ENCODE results near the gene AP1G1. TPM values are rescaled to one million over a fixed set of nuclear protein-coding genes. Genes with fewer than 3 reads are reported as not detected.
A peak's percentile ranks its signal among the peaks of the same experiment; 100 is the strongest.
"Not testable (repeated sequence)": the region's sequence is repeated elsewhere in the genome, so short reads cannot be mapped to it uniquely, and the experiment has no call there.

The AP1G1 gene
- total RNA-seq, 1 donor from 2014 or later: 61.1 TPM

DNA sequence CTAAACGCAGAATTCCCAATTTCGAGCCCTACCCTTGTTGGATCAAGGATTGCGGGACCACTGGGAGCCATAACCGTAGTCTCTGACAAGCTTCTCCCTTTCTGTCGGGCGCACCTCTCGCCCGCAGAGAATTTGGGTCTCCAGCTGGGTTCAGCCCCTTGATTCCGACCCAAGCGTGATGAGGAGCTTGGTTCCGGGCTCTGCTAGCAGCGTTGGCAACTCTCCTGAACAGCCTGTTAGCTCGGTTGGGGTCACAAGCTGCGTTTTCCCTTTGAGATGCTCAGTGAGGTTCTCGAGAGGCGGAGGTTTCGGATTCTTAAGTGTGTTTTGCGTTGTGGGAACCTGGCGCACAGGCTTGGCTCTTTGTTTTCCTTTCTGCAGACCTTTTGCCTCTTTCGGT, 37.8 kb upstream of the AP1G1 start:
- peak overlapping the region; percentile 82 for H3K27ac ChIP-seq (ENCODE audit: low read depth, low read length)
- H3K4me3 ChIP-seq (ENCODE audit: low read length in 3 of 3): peak overlapping the region; percentile 92 to 98 (median 94)

DNA sequence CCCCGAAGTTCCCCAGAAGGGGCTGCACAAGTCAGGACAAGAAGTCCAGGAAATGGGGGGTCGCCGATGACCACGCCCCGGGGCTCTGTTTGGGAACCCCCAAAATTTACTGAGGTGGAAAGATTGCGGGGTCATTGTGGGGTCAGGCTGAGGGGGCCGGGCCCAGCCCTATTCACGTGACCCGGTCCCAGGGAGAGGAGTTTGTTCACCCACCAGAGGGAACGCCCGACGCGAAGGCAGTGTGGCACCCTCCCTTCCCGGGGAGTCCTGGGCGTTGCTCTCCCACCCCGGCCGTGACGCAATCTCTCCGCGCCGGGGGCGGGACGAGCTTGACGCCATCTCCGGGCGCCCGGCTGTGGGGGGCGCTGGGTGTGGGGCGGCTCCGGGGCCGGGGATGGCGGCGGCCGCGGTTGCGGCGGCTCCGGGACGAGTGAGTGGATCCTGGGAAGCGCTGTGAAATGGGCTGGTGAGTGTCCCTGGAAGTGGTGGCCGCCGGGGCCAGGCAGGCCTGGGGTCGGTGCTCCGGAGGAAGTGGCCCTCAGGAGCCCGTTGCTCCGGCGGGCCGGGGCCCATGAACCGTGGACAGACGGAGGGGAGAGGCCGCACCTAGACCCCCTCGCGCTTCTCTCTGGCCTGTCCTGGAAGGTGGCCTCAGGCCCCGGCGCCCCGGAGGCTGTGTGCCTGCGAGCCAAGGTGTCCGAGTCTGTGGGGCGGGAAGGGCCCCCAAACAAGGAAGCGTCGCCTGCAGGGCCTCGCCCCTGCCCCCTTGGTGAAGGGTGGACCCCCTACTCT, 37.2 kb upstream of the AP1G1 start, which contains the start of gene ATXN1L:
ATXN1L (plus strand) TSS at position 338 of the 792 bp plus-strand sequence. CDS start 3,765 bp downstream, outside the sequence.
- peaks cover 11 to 22% (median 19%) of the 10 kb centered on the region in 3 donors for H3K4me1 ChIP-seq (ENCODE audit: control insufficient read depth in 3 of 3, insufficient read depth in 3 of 3, low read length in 3 of 3)
- H3K27ac ChIP-seq (ENCODE audit: low read depth, low read length): peak within 1 kb of the TSS; percentile 82
- H3K36me3 ChIP-seq (ENCODE audit: control insufficient read depth in 3 of 3, insufficient read depth in 3 of 3, low read length in 3 of 3): peaks cover 23 to 28% (median 25%) of the 10 kb centered on the region in 3 donors
- H3K9ac ChIP-seq (ENCODE audit: low read depth in 1 of 3, low read length in 3 of 3): peak within 1 kb of the TSS; percentile 97 to 99 (median 98)
- H3K27me3 ChIP-seq (ENCODE audit: control insufficient read depth in 3 of 3, insufficient read depth in 3 of 3, low read length in 3 of 3): no peaks in the 10 kb centered on the region
- no peaks in the 10 kb centered on the region for H3K9me3 ChIP-seq (ENCODE audit: control insufficient read depth in 3 of 3, low read length in 3 of 3)
- H3K4me3 ChIP-seq (ENCODE audit: low read length in 3 of 3): peak within 1 kb of the TSS; percentile 92 to 98 (median 94)

More for the DNA sequence above, 37.8 kb upstream of the AP1G1 start:
- H3K9ac ChIP-seq (ENCODE audit: low read depth in 1 of 3, low read length in 3 of 3): peak overlapping the region; percentile 97 to 99 (median 98)
- H3K36me3 ChIP-seq (ENCODE audit: control insufficient read depth in 3 of 3, insufficient read depth in 3 of 3, low read length in 3 of 3): peaks cover 29 to 33% (median 31%) of the 10 kb centered on the region in 3 donors
- H3K9me3 ChIP-seq (ENCODE audit: control insufficient read depth in 3 of 3, low read length in 3 of 3): no peaks in the 10 kb centered on the region
- peaks cover 11 to 22% (median 19%) of the 10 kb centered on the region in 3 donors for H3K4me1 ChIP-seq (ENCODE audit: control insufficient read depth in 3 of 3, insufficient read depth in 3 of 3, low read length in 3 of 3)
- H3K27me3 ChIP-seq (ENCODE audit: control insufficient read depth in 3 of 3, insufficient read depth in 3 of 3, low read length in 3 of 3): no peaks in the 10 kb centered on the region

DNA sequence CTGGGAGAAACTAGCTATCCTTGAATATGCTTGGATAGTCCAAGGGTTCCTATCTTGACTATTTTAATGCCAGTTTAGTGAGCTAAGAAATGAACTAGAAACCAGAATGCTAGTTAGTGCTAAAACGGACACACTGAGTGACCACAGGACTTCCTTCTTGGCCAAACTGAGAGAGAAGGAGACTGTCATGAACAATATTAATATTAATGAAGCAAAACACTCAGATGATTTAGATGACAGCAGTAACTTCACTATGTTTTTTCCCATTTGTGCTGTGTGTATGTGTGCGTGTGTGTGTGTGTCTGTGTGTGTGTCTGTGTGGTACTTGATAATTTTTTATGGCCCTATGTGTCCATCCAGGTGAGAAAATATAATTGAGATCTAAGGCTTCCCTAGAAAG, 34.9 kb upstream of the AP1G1 start:
- Histone ChIP-seq H3K27ac (ENCODE audit: low read depth, low read length) (no peak overlapping the region), H3K27me3 (ENCODE audit: control insufficient read depth in 3 of 3, insufficient read depth in 3 of 3, low read length in 3 of 3) (no peaks in the 10 kb centered on the region), H3K4me1 (ENCODE audit: control insufficient read depth in 3 of 3, insufficient read depth in 3 of 3, low read length in 3 of 3) (peaks cover 11 to 19% (median 15%) of the 10 kb centered on the region in 3 donors), H3K4me3 (ENCODE audit: low read length in 3 of 3) (no peak overlapping the region), H3K9me3 (ENCODE audit: control insufficient read depth in 3 of 3, low read length in 3 of 3) (no peaks in the 10 kb centered on the region), H3K36me3 (ENCODE audit: control insufficient read depth in 3 of 3, insufficient read depth in 3 of 3, low read length in 3 of 3) (peaks cover 3 to 6% (median 5%) of the 10 kb centered on the region in 3 donors), H3K9ac (ENCODE audit: low read depth in 1 of 3, low read length in 3 of 3) (no peak overlapping the region)

DNA sequence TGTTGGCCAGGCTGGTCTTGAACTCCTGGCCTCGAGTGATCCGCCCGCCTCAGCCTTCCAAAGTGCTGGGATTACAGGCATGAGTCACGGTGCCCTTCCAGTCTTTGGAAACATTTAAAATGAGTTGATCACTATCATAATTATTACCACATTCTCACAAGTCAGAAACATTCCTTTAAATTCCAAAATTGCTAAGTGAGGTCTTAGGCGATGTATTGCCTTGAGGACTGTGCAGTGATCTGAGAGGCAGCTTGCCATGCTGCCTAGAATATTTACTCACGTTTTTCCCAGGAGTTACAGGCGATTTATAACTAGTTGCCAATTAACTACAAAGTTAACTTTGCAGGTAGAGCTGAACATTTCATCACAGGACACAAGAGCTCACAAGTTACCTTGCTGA, 31.4 kb upstream of the AP1G1 start:
- no peak overlapping the region for H3K4me3 ChIP-seq (ENCODE audit: low read length in 3 of 3)
- peaks cover 0 to under 1% (median 0%) of the 10 kb centered on the region in 3 donors for H3K4me1 ChIP-seq (ENCODE audit: control insufficient read depth in 3 of 3, insufficient read depth in 3 of 3, low read length in 3 of 3)
- H3K9me3 ChIP-seq (ENCODE audit: control insufficient read depth in 3 of 3, low read length in 3 of 3): no peaks in the 10 kb centered on the region
- H3K9ac ChIP-seq (ENCODE audit: low read depth in 1 of 3, low read length in 3 of 3): no peak overlapping the region
- no peaks in the 10 kb centered on the region for H3K27me3 ChIP-seq (ENCODE audit: control insufficient read depth in 3 of 3, insufficient read depth in 3 of 3, low read length in 3 of 3)
- no peak overlapping the region for H3K27ac ChIP-seq (ENCODE audit: low read depth, low read length)
- no peaks in the 10 kb centered on the region for H3K36me3 ChIP-seq (ENCODE audit: control insufficient read depth in 3 of 3, insufficient read depth in 3 of 3, low read length in 3 of 3)

DNA sequence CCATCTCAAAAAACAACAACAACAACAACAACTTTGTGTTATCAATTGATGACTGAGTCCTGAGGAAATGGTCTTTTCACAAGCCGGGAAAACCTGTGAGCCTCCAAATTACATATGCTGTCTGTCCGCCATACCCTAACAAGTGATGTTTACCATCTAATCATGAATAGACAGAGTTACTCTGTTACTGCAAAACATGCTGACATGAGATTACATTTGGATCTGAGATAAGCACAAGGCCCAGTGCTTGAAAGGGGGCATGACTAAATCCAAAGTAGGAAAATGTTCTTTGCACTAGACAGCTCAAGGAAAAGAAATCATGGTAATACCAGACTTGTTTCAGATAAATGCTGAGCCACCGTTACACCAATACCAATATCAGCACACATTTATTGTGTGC, 28.5 kb upstream of the AP1G1 start:
- H3K9me3 ChIP-seq (ENCODE audit: control insufficient read depth in 3 of 3, low read length in 3 of 3): no peaks in the 10 kb centered on the region
- no peak overlapping the region for H3K27ac ChIP-seq (ENCODE audit: low read depth, low read length)
- H3K4me1 ChIP-seq (ENCODE audit: control insufficient read depth in 3 of 3, insufficient read depth in 3 of 3, low read length in 3 of 3): no peaks in the 10 kb centered on the region
- no peak overlapping the region for H3K9ac ChIP-seq (ENCODE audit: low read depth in 1 of 3, low read length in 3 of 3)
- H3K4me3 ChIP-seq (ENCODE audit: low read length in 3 of 3): no peak overlapping the region
- no peaks in the 10 kb centered on the region for H3K27me3 ChIP-seq (ENCODE audit: control insufficient read depth in 3 of 3, insufficient read depth in 3 of 3, low read length in 3 of 3)
- no peaks in the 10 kb centered on the region for H3K36me3 ChIP-seq (ENCODE audit: control insufficient read depth in 3 of 3, insufficient read depth in 3 of 3, low read length in 3 of 3)

DNA sequence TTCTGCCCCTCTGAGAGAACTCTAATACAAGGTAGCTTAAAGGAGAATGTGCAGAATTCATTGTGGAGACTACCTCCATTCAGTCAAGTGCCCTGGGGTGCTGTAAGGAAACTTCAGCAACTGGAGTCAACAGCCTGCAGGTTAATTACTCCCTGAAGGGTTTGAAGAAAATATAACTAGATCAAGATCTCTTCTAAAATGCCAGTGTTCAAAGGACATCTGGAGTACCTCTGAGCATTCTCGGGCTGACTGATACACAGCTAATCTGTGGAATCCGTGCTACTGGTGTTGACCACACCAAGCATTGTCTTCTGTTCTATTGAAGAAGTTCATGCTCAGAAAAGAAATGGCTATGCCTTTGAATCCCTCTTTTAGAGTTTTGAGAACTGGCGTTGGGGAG, 25.7 kb upstream of the AP1G1 start:
- no peaks in the 10 kb centered on the region for H3K36me3 ChIP-seq (ENCODE audit: control insufficient read depth in 3 of 3, insufficient read depth in 3 of 3, low read length in 3 of 3)
- no peak overlapping the region for H3K9ac ChIP-seq (ENCODE audit: low read depth in 1 of 3, low read length in 3 of 3)
- no peaks in the 10 kb centered on the region for H3K27me3 ChIP-seq (ENCODE audit: control insufficient read depth in 3 of 3, insufficient read depth in 3 of 3, low read length in 3 of 3)
- H3K27ac ChIP-seq (ENCODE audit: low read depth, low read length): no peak overlapping the region
- no peaks in the 10 kb centered on the region for H3K9me3 ChIP-seq (ENCODE audit: control insufficient read depth in 3 of 3, low read length in 3 of 3)
- H3K4me1 ChIP-seq (ENCODE audit: control insufficient read depth in 3 of 3, insufficient read depth in 3 of 3, low read length in 3 of 3): no peaks in the 10 kb centered on the region
- H3K4me3 ChIP-seq (ENCODE audit: low read length in 3 of 3): no peak overlapping the region

DNA sequence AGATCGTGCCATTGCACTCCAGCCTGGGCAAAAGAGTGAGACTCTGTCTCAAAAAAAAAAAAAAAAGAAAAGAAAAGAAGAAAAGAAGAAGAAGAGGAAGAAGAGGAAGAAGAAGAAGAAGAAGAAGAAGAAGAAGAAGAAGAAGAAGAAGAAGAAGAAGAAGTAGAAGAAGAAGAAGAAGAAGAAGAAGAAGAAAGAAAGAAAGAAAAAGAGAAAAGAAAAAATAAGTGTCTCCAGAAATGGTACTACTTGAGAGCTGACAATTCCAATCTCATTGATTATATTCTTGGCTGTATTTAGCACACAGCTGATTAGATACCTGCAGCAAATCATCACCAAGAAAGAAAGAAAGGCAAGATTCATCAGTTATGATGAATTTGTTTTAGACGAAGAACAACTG, 23.5 kb upstream of the AP1G1 start:
- not testable (repeated sequence) for H3K27me3 ChIP-seq (ENCODE audit: control insufficient read depth in 3 of 3, insufficient read depth in 3 of 3, low read length in 3 of 3); H3K4me1 ChIP-seq (ENCODE audit: control insufficient read depth in 3 of 3, insufficient read depth in 3 of 3, low read length in 3 of 3); H3K36me3 ChIP-seq (ENCODE audit: control insufficient read depth in 3 of 3, insufficient read depth in 3 of 3, low read length in 3 of 3); H3K4me3 ChIP-seq (ENCODE audit: low read length in 3 of 3); H3K27ac ChIP-seq (ENCODE audit: low read depth, low read length); H3K9ac ChIP-seq (ENCODE audit: low read depth in 1 of 3, low read length in 3 of 3); H3K9me3 ChIP-seq (ENCODE audit: control insufficient read depth in 3 of 3, low read length in 3 of 3)

DNA sequence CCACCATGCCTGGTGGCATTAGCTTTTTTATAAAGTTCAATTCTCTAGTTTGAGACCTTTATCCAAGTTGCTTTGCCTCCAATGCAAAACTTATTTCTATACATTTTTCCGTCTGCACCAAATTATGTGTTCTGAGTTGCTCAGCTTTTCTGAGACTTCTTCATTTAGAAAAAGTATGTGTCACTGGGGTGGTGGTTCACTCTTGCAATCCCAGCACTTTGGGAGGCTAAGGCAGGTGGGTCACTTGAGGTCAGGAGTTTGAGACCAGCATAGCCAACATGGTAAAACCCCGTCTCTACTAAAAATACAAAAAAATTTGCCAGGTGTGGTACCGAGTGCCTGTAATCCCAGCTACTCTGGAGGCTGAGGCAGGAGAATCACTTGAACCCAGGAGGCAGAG, 23.1 kb upstream of the AP1G1 start:
- not testable (repeated sequence) for H3K4me1 ChIP-seq (ENCODE audit: control insufficient read depth in 3 of 3, insufficient read depth in 3 of 3, low read length in 3 of 3); H3K36me3 ChIP-seq (ENCODE audit: control insufficient read depth in 3 of 3, insufficient read depth in 3 of 3, low read length in 3 of 3); H3K9ac ChIP-seq (ENCODE audit: low read depth in 1 of 3, low read length in 3 of 3); H3K27me3 ChIP-seq (ENCODE audit: control insufficient read depth in 3 of 3, insufficient read depth in 3 of 3, low read length in 3 of 3); H3K27ac ChIP-seq (ENCODE audit: low read depth, low read length); H3K4me3 ChIP-seq (ENCODE audit: low read length in 3 of 3); H3K9me3 ChIP-seq (ENCODE audit: control insufficient read depth in 3 of 3, low read length in 3 of 3)

DNA sequence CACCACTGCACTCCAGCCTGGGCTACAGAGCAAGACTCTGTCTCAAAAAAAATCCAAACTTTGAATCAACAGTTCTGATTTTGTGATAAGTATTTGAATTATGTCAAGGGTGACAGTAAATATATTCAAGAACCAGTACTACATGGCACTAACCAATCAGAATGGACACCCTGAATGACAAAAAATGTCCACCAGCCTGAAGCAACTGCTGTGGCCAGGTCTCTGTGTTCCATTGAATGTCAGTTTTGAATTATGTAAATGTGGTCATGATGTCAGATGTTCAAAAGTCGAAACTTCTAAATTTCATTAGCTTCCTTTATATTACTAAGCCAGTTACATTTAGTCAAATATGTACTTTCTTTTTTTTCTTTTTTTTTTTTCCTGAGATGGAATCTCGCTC, 21.7 kb upstream of the AP1G1 start:
- Histone ChIP-seq H3K9me3 (ENCODE audit: control insufficient read depth in 3 of 3, low read length in 3 of 3) (no peaks in the 10 kb centered on the region), H3K9ac (ENCODE audit: low read depth in 1 of 3, low read length in 3 of 3) (no peak overlapping the region), H3K27me3 (ENCODE audit: control insufficient read depth in 3 of 3, insufficient read depth in 3 of 3, low read length in 3 of 3) (no peaks in the 10 kb centered on the region), H3K27ac (ENCODE audit: low read depth, low read length) (no peak overlapping the region), H3K4me3 (ENCODE audit: low read length in 3 of 3) (no peak overlapping the region), H3K36me3 (ENCODE audit: control insufficient read depth in 3 of 3, insufficient read depth in 3 of 3, low read length in 3 of 3) (no peaks in the 10 kb centered on the region), H3K4me1 (ENCODE audit: control insufficient read depth in 3 of 3, insufficient read depth in 3 of 3, low read length in 3 of 3) (no peaks in the 10 kb centered on the region)

DNA sequence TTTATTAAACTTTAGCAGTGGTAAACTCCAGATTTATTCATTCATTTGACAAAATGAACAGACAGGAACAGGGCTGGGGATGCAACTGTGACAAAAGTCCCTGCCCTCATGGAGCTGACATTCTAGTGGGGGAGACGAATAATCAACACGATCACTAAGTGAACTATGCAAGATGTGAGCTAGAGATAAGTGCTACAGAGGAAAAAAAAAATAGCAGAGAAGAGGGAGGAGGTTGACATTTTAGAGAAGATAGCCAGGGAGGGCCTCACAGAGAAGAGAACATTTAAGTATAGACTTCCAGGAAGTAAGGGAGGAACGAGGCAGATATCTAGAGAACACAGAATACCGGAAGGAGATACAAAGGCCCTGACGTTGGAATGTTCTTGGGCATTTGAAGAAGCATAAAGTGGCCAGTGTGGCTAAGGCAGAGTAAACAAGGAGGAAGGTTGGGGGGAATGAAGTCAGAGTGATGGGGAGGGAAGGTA, 17.9 kb upstream of the AP1G1 start:
- no peak overlapping the region for H3K9ac ChIP-seq (ENCODE audit: low read depth in 1 of 3, low read length in 3 of 3)
- H3K4me1 ChIP-seq (ENCODE audit: control insufficient read depth in 3 of 3, insufficient read depth in 3 of 3, low read length in 3 of 3): no peaks in the 10 kb centered on the region
- H3K27me3 ChIP-seq (ENCODE audit: control insufficient read depth in 3 of 3, insufficient read depth in 3 of 3, low read length in 3 of 3): no peaks in the 10 kb centered on the region
- H3K36me3 ChIP-seq (ENCODE audit: control insufficient read depth in 3 of 3, insufficient read depth in 3 of 3, low read length in 3 of 3): no peaks in the 10 kb centered on the region
- H3K9me3 ChIP-seq (ENCODE audit: control insufficient read depth in 3 of 3, low read length in 3 of 3): no peaks in the 10 kb centered on the region
- H3K4me3 ChIP-seq (ENCODE audit: low read length in 3 of 3): no peak overlapping the region
- H3K27ac ChIP-seq (ENCODE audit: low read depth, low read length): no peak overlapping the region
